SU-DHL-6 (cell line): ENCODE results near the gene FFAR1.

Experiments
- CTCF ChIP-seq: fragments of 200-600 bp; sonication (generic); IDR thresholded peaks from one replicate; pipeline ENCODE4 v1.5.1; 2017; ENCODE audit warnings: antibody characterized with exemption, mild to moderate bottlenecking, low read length, moderate library complexity; ENCODE audit not compliant: insufficient read depth, poor library complexity, severe bottlenecking
- EZH2phosphoT487 ChIP-seq: fragments of 200-600 bp; sonication (generic), shearing (Covaris generic); conservative IDR thresholded peaks from 2 replicates; pipeline ENCODE4 v1.6.1; 2018; ENCODE audit warnings: mild to moderate bottlenecking, antibody characterized with exemption, low read length, moderate library complexity, mixed read lengths

GRCh38 chr19:35349614-35350521, 2.2 kb downstream of the FFAR1 start:
- TF ChIP-seq CTCF = no peak
- no peak for TF ChIP-seq EZH2phosphoT487
